DND-41 (cell line): ENCODE measurements around the gene TCERG1L.

Experiments used
- CTCF ChIP-seq: IDR thresholded peaks from 2 replicates; pipeline ENCODE4 v1.5.1; 2012; ENCODE audit warnings: borderline replicate concordance, low read length, moderate library complexity, mild to moderate bottlenecking; ENCODE audit not compliant: poor library complexity, severe bottlenecking; ENCODE audit errors: extremely low read depth
- EZH2 ChIP-seq: IDR thresholded peaks from 3 replicates; pipeline ENCODE4 v1.6.1; 2012; ENCODE audit warnings: borderline replicate concordance, low read depth, mild to moderate bottlenecking, moderate library complexity, low read length, inconsistent platforms; ENCODE audit not compliant: severe bottlenecking

GRCh38 chr10:131290781-131291180, 20.7 kb downstream of the TCERG1L start:
- no peak for TF ChIP-seq CTCF
- no peak for TF ChIP-seq EZH2
